Kidney (tissue), 14 donors: ENCODE data around the gene SOX5. TPM values are rescaled to one million over a fixed set of nuclear protein-coding genes. Genes with fewer than 3 reads are reported as not detected.
"Not testable (repeated sequence)": the region's sequence is repeated elsewhere in the genome, so short reads cannot be mapped to it uniquely, and the experiment has no call there.

Experiments
- DNase-seq, 5 donors: peaks; one replicate each; pipeline ENCODE4 v3.0.0-alpha.2; 2013 to 2020
- FAIRE-seq: peaks from 2 replicates; lab custom pipeline; 2012; peaks lifted over from hg19 to GRCh38; lab: Jason Lieb, UNC
- H3K27ac ChIP-seq, 2 donors: one replicate each; pipeline ENCODE4 v1.7.0; 2013; ENCODE audit warnings: low read depth in 2 of 2, low read length in 2 of 2, inconsistent platforms in 1 of 2
- H3K27me3 ChIP-seq: one replicate; pipeline ENCODE4 v1.7.1; 2013; ENCODE audit warnings: low read length, inconsistent platforms; ENCODE audit not compliant: control insufficient read depth, insufficient read depth
- H3K36me3 ChIP-seq, 3 donors: one replicate each; pipeline versions ENCODE4 v1.7.0 to v1.7.1; 2013; ENCODE audit warnings: low read length in 3 of 3, control low read depth in 1 of 3, inconsistent platforms in 1 of 3; ENCODE audit not compliant: insufficient read depth in 3 of 3, control insufficient read depth in 2 of 3
- H3K4me1 ChIP-seq, 3 donors: one replicate each; pipeline versions ENCODE4 v1.7.0 to v1.7.1; 2013; ENCODE audit warnings: low read length in 3 of 3, inconsistent platforms in 1 of 3, low read depth in 1 of 3; ENCODE audit not compliant: control insufficient read depth in 2 of 3, insufficient read depth in 2 of 3
- H3K4me3 ChIP-seq, 3 donors: one replicate each; pipeline versions ENCODE4 v1.7.0 to v1.8.1; 2013; ENCODE audit warnings: low read length in 3 of 3, control low read depth in 1 of 3, inconsistent platforms in 1 of 3
- H3K9ac ChIP-seq, 3 donors: one replicate each; pipeline versions ENCODE4 v1.7.0 to v1.7.1; 2013; ENCODE audit warnings: low read length in 3 of 3, control low read depth in 1 of 3, inconsistent platforms in 1 of 3
- H3K9me3 ChIP-seq, 3 donors: one replicate each; pipeline versions ENCODE4 v1.7.0 to v1.7.1; 2013; ENCODE audit warnings: low read length in 3 of 3, control low read depth in 1 of 3, inconsistent platforms in 1 of 3; ENCODE audit not compliant: control insufficient read depth in 2 of 3, insufficient read depth in 1 of 3
- CTCF ChIP-seq: IDR thresholded peaks from 3 replicates; pipeline ENCODE4 v1.5.1; 2012; ENCODE audit warnings: mild to moderate bottlenecking, moderate library complexity, borderline replicate concordance; ENCODE audit not compliant: insufficient read depth; ENCODE audit errors: extremely low read depth
- intact Hi-C: fragments of 100-400 bp; cut with DNase I; formaldehyde crosslinking; loops from one replicate; pipeline ENCODE4 v1.11.1; 2022
- polyA plus RNA-seq: library from polyadenylated mRNA; stranded (reverse); fragments of 350-450 nt; fragmentation: Illumina TruSeq; extraction: RNeasy Lipid Tissue Mini Kit (QIAGEN cat#74804); gene quantifications from one replicate; pipeline ENCODE4 v1.2.3, GENCODE V29; 2014; ENCODE audit warnings: low read depth, low replicate concordance; ENCODE audit not compliant: insufficient read depth
- total RNA-seq: library from RNA; stranded (reverse); fragmentation: NEBNext Ultra II Directional; extraction: Animal tissue kit (Norgen Biotek cat#: 25700); gene quantifications from one replicate; pipeline ENCODE4 v1.2.1, GENCODE V29; 2021
- donor health status: control.
- donor health status: control.
- donor health status: control.
- donor health status: control.
- donor health status: control.
- donor health status: DM: yes; HTN: yes; CAD: no.
- donor health status: Normal renal cell carcinoma (clear cell type).

Gene SOX5
- total and polyA plus RNA-seq, 2 donors from 2014 or later, result 0.54 to 10.8 TPM

- no peak overlapping the region for H3K4me3 ChIP-seq
- no peak for TF ChIP-seq CTCF
- H3K4me1 ChIP-seq, result no peaks in the 10 kb centered on the region
- intact Hi-C loops, result no loop called here
- no peaks in the 10 kb centered on the region for H3K27me3 ChIP-seq
- no peak for FAIRE-seq
- DNase-seq, result no peak
- H3K36me3 ChIP-seq, result no peaks in the 10 kb centered on the region
- peaks cover 0 to 5% (median 3%) of the 10 kb centered on the region in 3 donors for H3K9me3 ChIP-seq
- no peak overlapping the region for H3K27ac ChIP-seq
- H3K9ac ChIP-seq, result no peak overlapping the region
These were observed 426.1 kb downstream of the SOX5 start for GRCh38 chr12:23523339-23523738.

- FAIRE-seq, H3K36me3 ChIP-seq, intact Hi-C loops, DNase-seq, H3K9me3 ChIP-seq, H3K4me1 ChIP-seq, H3K27ac ChIP-seq, H3K27me3 ChIP-seq, H3K4me3 ChIP-seq, H3K9ac ChIP-seq: not testable (repeated sequence)
These were observed 430.0 kb downstream of the SOX5 start for GRCh38 chr12:23519444-23519843.

- H3K4me1 ChIP-seq, H3K27me3 ChIP-seq, H3K4me3 ChIP-seq, H3K27ac ChIP-seq, H3K9ac ChIP-seq, DNase-seq, H3K9me3 ChIP-seq, H3K36me3 ChIP-seq, FAIRE-seq, intact Hi-C loops: not testable (repeated sequence)
These were observed 433.7 kb downstream of the SOX5 start for GRCh38 chr12:23515785-23516184.

GRCh38 chr12:23510484-23510883, 439.0 kb downstream of the SOX5 start:
- Histone ChIP-seq H3K9ac (no peak overlapping the region), H3K9me3 (peaks cover 0 to 4% (median 0%) of the 10 kb centered on the region in 3 donors), H3K36me3 (no peaks in the 10 kb centered on the region), H3K27ac (no peak overlapping the region), H3K4me1 (no peaks in the 10 kb centered on the region), H3K27me3 (no peaks in the 10 kb centered on the region), H3K4me3 (no peak overlapping the region)
- TF ChIP-seq CTCF, result no peak
- no peak for FAIRE-seq
- DNase-seq, result no peak
- intact Hi-C loops, result no loop called here

- FAIRE-seq, intact Hi-C loops, DNase-seq, H3K9me3 ChIP-seq, H3K36me3 ChIP-seq, H3K4me1 ChIP-seq, H3K27me3 ChIP-seq, H3K4me3 ChIP-seq, H3K27ac ChIP-seq, H3K9ac ChIP-seq: not testable (repeated sequence)
These were observed 439.6 kb downstream of the SOX5 start for GRCh38 chr12:23509832-23510231.

- intact Hi-C loops, DNase-seq, H3K9me3 ChIP-seq, H3K9ac ChIP-seq, H3K36me3 ChIP-seq, H3K27ac ChIP-seq, H3K4me1 ChIP-seq, H3K4me3 ChIP-seq, FAIRE-seq, H3K27me3 ChIP-seq: not testable (repeated sequence)
These were observed 441.7 kb downstream of the SOX5 start for GRCh38 chr12:23507785-23508184.

GRCh38 chr12:23505736-23506135, 443.7 kb downstream of the SOX5 start:
- H3K9me3 ChIP-seq, FAIRE-seq, DNase-seq, H3K4me1 ChIP-seq, H3K36me3 ChIP-seq, H3K4me3 ChIP-seq, H3K27me3 ChIP-seq, H3K9ac ChIP-seq, H3K27ac ChIP-seq, intact Hi-C loops: not testable (repeated sequence)
